HEK293 (cell line): ENCODE results near the gene APH1A.
"Not testable (repeated sequence)": the region's sequence is repeated elsewhere in the genome, so short reads cannot be mapped to it uniquely, and the experiment has no call there.

Experiments used
- CTCF ChIA-PET: fragments of 350-600 bp; formaldehyde crosslinking; extraction: SDS; loops from one replicate; lab custom pipeline; 2021; ENCODE audit warnings: antibody characterized with exemption; lab: Yijun Ruan, JAX
- POLR2A ChIA-PET: fragments of 300-600 bp; formaldehyde crosslinking; extraction: SDS; loops from one replicate; lab custom pipeline; 2020; ENCODE audit warnings: antibody characterized with exemption, inconsistent platforms; lab: Yijun Ruan, JAX
- H3K27ac ChIP-seq: fragments of 200-500 bp; sonication (Bioruptor generic); 2 replicates; pipeline ENCODE4 v1.5.1; 2014; ENCODE audit warnings: low read depth, low read length, control low read depth, inconsistent platforms; ENCODE audit errors: extremely low read depth
- H3K36me3 ChIP-seq, 2 experiments: fragments of 200-500 bp in 1 of 2; sonication (Bioruptor generic) in 1 of 2; 1 replicate in 1 of 2; 2 replicates in 1 of 2; pipeline ENCODE4 v1.5.1; 2014 to 2017; ENCODE audit warnings: inconsistent platforms in 2 of 2, low read length in 2 of 2; ENCODE audit not compliant: control insufficient read depth in 2 of 2, insufficient read depth in 1 of 2
- H3K4me1 ChIP-seq: fragments of 200-500 bp; sonication (Bioruptor generic); 2 replicates; pipeline ENCODE4 v1.5.1; 2014; ENCODE audit warnings: mild to moderate bottlenecking, low read length, inconsistent platforms; ENCODE audit not compliant: control insufficient read depth, insufficient read depth
- H3K4me3 ChIP-seq: 2 replicates; pipeline ENCODE4 v1.5.1; 2011; ENCODE audit warnings: low read depth, mild to moderate bottlenecking, control low read depth, low read length, moderate library complexity
- H3K9me3 ChIP-seq: fragments of 200-500 bp; sonication (Bioruptor generic); 2 replicates; pipeline ENCODE4 v1.5.1; 2014; ENCODE audit warnings: low read depth, low read length, inconsistent platforms; ENCODE audit not compliant: control insufficient read depth, insufficient read depth
- HOXC10 ChIP-seq: sonication (generic); formaldehyde crosslinking; IDR thresholded peaks from 2 replicates; pipeline ENCODE4 v1.8.1; 2023; ENCODE audit warnings: mild to moderate bottlenecking, missing genetic modification reagents
- OSR2 ChIP-seq: fragments of 450-650 bp; formaldehyde crosslinking; IDR thresholded peaks from 2 replicates; pipeline ENCODE4 v1.5.1; 2016; ENCODE audit warnings: missing biosample characterization, missing genetic modification characterization
- PRDM2 ChIP-seq: fragments of 450-650 bp; formaldehyde crosslinking; IDR thresholded peaks from 2 replicates; pipeline ENCODE4 v1.5.1; 2016; ENCODE audit warnings: missing biosample characterization, missing genetic modification characterization, borderline replicate concordance
- TCF7L2 ChIP-seq: IDR thresholded peaks from 2 replicates; pipeline ENCODE4 v1.6.1; 2011; ENCODE audit warnings: low read depth, mild to moderate bottlenecking, inconsistent platforms, low read length, moderate library complexity, borderline replicate concordance
- YY2 ChIP-seq: fragments of 450-650 bp; formaldehyde crosslinking; IDR thresholded peaks from 2 replicates; pipeline ENCODE4 v1.5.1; 2016; ENCODE audit warnings: missing biosample characterization, missing genetic modification characterization
- ZBTB8A ChIP-seq: fragments of 450-650 bp; formaldehyde crosslinking; IDR thresholded peaks from 2 replicates; pipeline ENCODE4 v1.5.1; 2016; ENCODE audit warnings: missing biosample characterization, missing genetic modification characterization
- ZNF121 ChIP-seq: fragments of 450-650 bp; formaldehyde crosslinking; IDR thresholded peaks from 2 replicates; pipeline ENCODE4 v1.5.1; 2016; ENCODE audit warnings: missing biosample characterization, missing genetic modification characterization
- ZNF202 ChIP-seq: fragments of 450-650 bp; formaldehyde crosslinking; IDR thresholded peaks from 2 replicates; pipeline ENCODE4 v1.5.1; 2016; ENCODE audit warnings: missing biosample characterization, missing genetic modification characterization, borderline replicate concordance
- ZNF366 ChIP-seq: fragments of 450-650 bp; formaldehyde crosslinking; conservative IDR thresholded peaks from 2 replicates; pipeline ENCODE4 v1.5.1; 2016; ENCODE audit warnings: missing biosample characterization, missing genetic modification characterization
- ZNF514 ChIP-seq: fragments of 450-650 bp; formaldehyde crosslinking; IDR thresholded peaks from 2 replicates; pipeline ENCODE4 v1.5.1; 2016; ENCODE audit warnings: missing biosample characterization, missing genetic modification characterization
- ZNF555 ChIP-seq: fragments of 450-650 bp; formaldehyde crosslinking; conservative IDR thresholded peaks from 2 replicates; pipeline ENCODE4 v1.5.1; 2017; ENCODE audit warnings: missing biosample characterization, mild to moderate bottlenecking, missing genetic modification characterization, inconsistent platforms
- ZNF664 ChIP-seq: fragments of 450-650 bp; formaldehyde crosslinking; IDR thresholded peaks from 2 replicates; pipeline ENCODE4 v1.5.1; 2016; ENCODE audit warnings: missing biosample characterization, missing genetic modification characterization
- ZNF747 ChIP-seq: fragments of 450-650 bp; formaldehyde crosslinking; IDR thresholded peaks from 2 replicates; pipeline ENCODE4 v1.5.1; 2016; ENCODE audit warnings: missing biosample characterization, missing genetic modification characterization
- ZNF76 ChIP-seq: fragments of 450-650 bp; formaldehyde crosslinking; IDR thresholded peaks from 2 replicates; pipeline ENCODE4; 2016; ENCODE audit warnings: low read depth, missing biosample characterization, missing genetic modification characterization, borderline replicate concordance

The APH1A gene

GRCh38 chr1:150314691-150315090 lies 45.9 kb upstream of the APH1A start:
- H3K27ac ChIP-seq, H3K9me3 ChIP-seq, H3K4me3 ChIP-seq, H3K4me1 ChIP-seq, POLR2A ChIA-PET, CTCF ChIA-PET, H3K36me3 ChIP-seq: not testable (repeated sequence)
- TF ChIP-seq ZNF121 (tag by site-specific recombination), result peak; percentile 75; the same call in 1 of the 2 replicates

GRCh38 chr1:150311762-150312161 lies 42.9 kb upstream of the APH1A start:
- CTCF ChIA-PET, result interaction anchor here (2.1 kb wide), 1 partner anchor 56 kb away, joined by 8 read pairs; no protein-coding TSS in a partner anchor
- TF ChIP-seq ZBTB8A, result no peak
- no peak for TF ChIP-seq HOXC10 (CRISPR knock-in tag)
- TF ChIP-seq ZNF76, result no peak
- no peak for TF ChIP-seq OSR2 (tag by site-specific recombination)
- no peak for TF ChIP-seq TCF7L2
- no peak for TF ChIP-seq ZNF664 (tag by site-specific recombination)

GRCh38 chr1:150309758-150310508 lies 41.1 kb upstream of the APH1A start:
- Histone ChIP-seq H3K27ac (no peak overlapping the region), H3K4me1 (no peaks in the 10 kb centered on the region), H3K36me3 (peaks cover 18 to 37% of the 10 kb centered on the region in 2 experiments), H3K4me3 (no peak overlapping the region), H3K9me3 (no peaks in the 10 kb centered on the region)
- CTCF ChIA-PET, result no interaction called here
- POLR2A ChIA-PET, result interaction anchor here (0.6 kb wide), 1 partner anchor 54 kb away, joined by 3 read pairs; no protein-coding TSS in a partner anchor
- TF ChIP-seq ZNF121 (tag by site-specific recombination) (no peak), PRDM2 (tag by site-specific recombination) (no peak), ZNF514 (tag by site-specific recombination) (no peak), ZNF555 (tag by site-specific recombination) (no peak), YY2 (tag by site-specific recombination) (no peak), ZNF747 (tag by site-specific recombination) (no peak), ZNF366 (tag by site-specific recombination) (peak; percentile 43), ZNF202 (tag by site-specific recombination) (no peak)

More at GRCh38 chr1:150311762-150312161, 42.9 kb upstream of the APH1A start:
- Histone ChIP-seq H3K36me3 (peaks cover 18 to 22% of the 10 kb centered on the region in 2 experiments), H3K27ac (no peak overlapping the region), H3K9me3 (no peaks in the 10 kb centered on the region), H3K4me3 (no peak overlapping the region), H3K4me1 (no peaks in the 10 kb centered on the region)
- POLR2A ChIA-PET, result interaction anchor here (1.2 kb wide), 2 partner anchors 9 to 10 kb away, joined by 4 to 5 read pairs; partner anchors contain the start of gene PRPF3

GRCh38 chr1:150308585-150308984 lies 39.8 kb upstream of the APH1A start:
- H3K9me3 ChIP-seq, H3K4me3 ChIP-seq, H3K4me1 ChIP-seq, H3K27ac ChIP-seq, CTCF ChIA-PET: not testable (repeated sequence)
- POLR2A ChIA-PET, result interaction anchor here (0.7 kb wide), 1 partner anchor 236 kb away, joined by 4 read pairs; no protein-coding TSS in a partner anchor
- peaks cover 18 to 47% of the 10 kb centered on the region in 2 experiments for H3K36me3 ChIP-seq
